ENCODE measurements around the gene PCBP2.

PCBP2 gene

DNA sequence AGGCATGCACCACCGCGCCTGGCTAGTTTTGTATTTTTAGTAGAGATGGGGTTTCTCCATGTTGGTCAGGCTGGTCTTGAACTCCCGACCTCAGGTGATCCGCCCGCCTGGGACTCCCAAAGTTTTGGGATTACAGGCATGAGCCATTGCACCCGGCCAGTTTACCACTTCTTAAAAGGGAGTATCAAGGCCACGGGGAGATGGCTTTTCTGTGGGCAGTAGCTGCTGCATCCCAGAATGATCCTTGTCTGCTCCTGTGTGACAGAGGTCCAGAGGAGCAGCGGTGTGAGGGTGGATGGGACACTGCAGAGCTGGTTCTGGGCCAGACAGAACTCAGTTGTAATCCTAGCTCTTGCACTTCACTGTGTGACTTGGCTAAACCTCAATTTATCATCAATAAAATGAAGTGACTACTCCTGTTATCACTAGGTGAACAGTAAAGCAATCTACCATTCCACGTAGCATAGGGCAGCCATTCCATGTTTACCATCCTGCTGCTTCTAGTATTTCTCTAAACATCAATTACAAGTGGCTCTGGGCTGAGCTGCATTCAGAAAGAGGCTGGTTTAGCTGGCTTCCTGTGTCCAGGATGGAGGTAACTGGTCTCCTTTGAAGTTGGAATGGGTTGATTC lies 58.4 kb downstream of the PCBP2 start:
- DNase-seq (ENCODE audit: low spot score), result no peak

DNA sequence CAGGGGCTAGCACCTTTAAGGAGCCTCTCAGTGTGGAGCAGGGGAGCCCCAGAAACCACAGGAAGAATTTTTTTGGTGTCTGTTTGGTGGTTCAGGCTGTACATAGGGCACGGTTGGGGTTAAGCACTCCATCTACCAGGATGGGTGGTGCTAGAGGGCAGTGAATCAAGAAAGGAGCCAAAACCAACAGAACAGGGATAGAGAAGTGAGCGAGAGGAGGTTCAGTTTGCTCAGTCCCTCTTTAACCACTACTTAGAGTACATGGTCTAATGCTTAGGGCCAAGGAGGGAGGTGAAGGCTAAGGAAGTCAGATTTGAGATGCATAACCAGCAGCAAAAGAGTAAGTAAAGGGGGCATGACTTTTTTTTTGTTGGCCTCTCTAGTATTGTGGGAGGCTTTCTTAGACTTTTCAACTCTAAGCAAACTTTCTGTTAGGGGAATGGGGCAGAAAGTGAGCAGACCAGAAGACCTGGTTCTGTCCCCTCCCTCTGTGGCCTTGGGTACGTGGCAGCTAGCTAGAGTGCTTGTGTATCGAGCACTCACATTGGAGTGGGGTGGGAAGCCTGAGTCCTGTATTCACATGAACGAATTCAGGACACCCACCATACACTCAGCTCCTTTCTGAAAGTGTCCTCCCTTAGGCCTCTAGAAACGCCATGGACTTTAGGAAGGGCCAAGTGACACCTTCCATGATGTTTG lies 62.0 kb downstream of the PCBP2 start:
- no peak for DNase-seq (ENCODE audit: low spot score)

DNA sequence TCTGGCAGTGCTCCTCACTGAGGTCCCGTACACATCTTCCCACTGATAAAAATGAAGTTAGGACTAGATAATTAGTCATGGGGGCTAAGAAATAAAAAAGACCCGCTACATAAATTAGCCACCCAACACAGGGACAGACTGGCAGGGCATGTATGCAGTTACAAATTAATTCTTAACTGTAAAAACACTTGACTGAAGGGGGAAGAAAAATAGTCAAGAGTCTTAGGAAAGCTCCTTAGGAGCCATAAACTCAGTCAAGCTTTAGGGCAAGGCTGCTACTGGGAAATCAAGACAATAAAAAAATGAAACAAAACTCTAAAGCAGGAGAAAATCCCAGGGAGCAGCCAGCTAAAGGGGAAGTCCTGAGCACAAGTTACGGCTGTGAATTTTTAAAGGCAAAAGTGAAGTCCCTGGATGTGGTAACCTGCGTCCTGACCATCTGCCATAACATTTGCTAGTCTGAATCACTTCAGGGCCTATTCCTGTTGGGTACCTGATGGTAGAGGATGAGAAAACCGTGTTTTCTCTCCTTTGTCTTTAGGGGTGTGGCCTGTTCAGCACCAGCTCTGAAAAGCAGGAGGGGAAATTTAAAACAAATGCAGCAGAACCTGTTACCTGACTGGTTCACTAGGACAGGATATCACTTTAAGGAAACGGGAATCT lies 62.9 kb downstream of the PCBP2 start:
- DNase-seq (ENCODE audit: low spot score), result no peak

DNA sequence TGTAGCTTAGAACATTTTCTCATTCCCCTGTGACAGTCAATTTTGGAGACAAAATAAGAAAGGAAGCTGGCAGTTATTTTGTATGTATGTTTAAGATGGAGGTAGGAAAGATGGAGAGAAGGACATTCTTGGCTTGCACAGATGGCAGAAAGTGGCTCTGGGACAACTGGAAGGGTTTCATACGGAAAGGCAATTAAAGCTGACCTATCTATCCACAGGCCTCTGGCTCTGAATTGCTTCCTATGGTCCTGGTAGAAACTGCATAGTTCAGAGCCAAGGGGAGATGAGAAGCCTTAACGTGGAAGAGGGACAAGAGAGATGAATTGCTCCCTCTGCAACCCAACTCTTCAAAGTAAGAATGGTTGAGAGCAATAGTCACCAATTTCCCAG lies 63.4 kb downstream of the PCBP2 start:
- no peak for DNase-seq (ENCODE audit: low spot score)

DNA sequence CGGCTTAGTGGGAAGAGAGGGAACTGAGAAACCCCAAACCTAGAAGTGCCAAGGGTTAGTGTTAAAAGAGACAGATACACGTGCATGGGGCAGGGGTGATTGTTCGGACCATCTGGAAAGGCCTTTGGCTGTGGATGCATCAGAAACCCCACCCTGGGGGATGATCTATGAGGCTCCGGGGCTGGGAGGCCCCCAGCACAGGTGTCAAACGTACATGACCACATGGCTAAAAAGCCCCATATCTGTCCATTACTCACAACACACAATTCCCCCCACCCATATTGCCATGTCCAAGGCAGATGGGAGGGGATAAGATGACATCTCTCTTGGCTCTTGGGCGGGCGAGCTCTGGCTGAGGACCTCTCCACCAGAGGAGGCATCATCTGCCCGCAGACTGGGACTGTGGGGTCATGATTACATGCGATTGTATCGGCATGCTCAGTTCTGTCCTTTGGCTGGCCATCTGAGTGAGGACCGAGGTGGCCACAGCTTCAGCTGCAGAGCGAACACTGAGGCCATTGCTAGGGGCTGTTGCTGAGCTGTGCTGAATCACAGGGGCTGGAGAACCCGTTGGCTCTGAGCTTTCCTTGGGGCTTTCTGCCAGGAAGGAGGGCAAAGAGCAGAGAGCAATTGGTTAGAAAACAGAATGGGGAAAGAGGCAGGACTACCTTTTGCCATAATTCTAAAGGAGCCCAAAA lies 65.0 kb downstream of the PCBP2 start:
- no peak for DNase-seq (ENCODE audit: low spot score)

DNA sequence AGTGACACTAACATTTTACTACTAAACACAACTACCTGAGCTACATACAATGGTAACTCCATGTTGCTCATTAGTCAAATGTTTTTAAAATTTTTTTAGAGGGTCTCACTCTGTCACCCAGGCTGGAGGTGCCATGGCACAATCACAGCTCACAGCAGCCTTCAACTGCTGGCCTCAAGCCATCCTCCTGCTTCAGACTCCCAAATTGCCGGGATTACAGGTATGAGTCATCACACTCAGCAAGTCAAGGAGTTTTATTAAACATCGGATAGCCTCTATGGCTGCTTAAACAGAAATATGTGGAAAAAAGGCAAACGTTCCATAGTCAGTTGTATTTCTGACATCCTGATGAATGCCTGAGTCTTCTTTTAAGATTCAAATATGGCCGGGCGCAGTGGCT lies 66.5 kb downstream of the PCBP2 start:
- no peak for DNase-seq (ENCODE audit: low spot score)

DNA sequence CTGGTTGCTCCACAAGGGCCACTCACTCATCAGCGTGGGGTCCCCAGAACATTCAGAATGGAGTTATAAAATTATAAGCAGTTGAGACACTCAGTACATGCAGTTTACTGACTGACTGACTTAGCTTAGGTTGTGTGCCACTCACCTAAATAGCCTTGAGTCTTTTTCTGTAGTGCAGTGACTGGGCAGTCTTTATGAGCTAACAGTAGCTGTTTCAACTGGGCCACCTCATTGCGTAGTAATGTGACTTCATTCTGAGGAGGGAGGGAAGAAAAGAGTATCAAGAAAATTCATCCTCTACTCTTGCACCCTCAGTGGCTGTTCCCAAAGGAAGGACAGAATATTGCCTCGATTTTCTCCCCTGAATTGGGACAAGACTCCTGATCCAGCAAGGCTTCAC lies 71.2 kb downstream of the PCBP2 start:
- DNase-seq (ENCODE audit: low spot score), result no peak

DNA sequence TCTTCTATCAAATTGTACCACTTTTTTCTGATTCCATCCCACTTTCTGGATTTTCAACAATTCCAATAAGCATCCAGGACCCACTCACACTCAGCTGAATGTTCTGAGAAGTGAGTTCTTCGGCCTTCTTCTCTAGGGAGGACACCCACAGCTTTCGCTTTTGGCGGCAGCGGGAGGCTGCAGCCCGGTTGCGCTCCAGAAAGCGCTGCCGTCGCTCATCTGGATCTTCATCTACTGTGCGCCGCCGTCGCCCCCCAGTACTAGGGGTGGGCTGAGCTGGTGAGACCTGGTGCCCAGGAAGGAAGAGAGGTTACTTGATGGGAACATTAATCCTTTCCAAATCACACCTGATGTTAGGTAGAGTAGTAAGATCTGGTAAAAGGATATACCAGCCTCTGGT lies 72.6 kb downstream of the PCBP2 start:
- DNase-seq (ENCODE audit: low spot score), result no peak

DNA sequence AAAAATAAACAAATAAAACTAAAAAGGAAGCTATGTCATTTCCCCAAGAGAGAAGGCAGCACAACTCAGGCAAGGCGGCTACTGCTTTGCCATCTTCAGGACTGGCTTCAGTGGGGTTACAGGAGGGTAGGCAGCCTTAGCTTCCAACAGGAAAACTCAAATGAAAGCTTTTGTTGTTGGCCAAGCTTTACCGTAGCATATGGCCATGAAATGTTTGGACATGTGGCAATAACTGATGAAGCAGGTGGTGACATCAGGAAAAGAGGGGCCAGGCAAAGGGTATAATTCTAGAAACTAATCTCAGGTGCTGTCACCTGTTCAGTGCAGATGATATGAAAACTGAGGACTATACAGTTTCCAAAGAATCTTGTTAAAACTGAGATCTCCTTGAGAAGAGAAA lies 78.2 kb downstream of the PCBP2 start:
- no peak for DNase-seq (ENCODE audit: low spot score)
